ENCODE measurements around the gene PKIG. TPM values are rescaled to one million over a fixed set of nuclear protein-coding genes. Genes with fewer than 3 reads are reported as not detected.

Gene PKIG
- total and polyA plus RNA-seq, 9 of the 15 experiments (the other 6 are each of a cell fraction or from before 2014, with no cell fraction given): 0.13 to 7.0 (median 4.7) TPM

DNA sequence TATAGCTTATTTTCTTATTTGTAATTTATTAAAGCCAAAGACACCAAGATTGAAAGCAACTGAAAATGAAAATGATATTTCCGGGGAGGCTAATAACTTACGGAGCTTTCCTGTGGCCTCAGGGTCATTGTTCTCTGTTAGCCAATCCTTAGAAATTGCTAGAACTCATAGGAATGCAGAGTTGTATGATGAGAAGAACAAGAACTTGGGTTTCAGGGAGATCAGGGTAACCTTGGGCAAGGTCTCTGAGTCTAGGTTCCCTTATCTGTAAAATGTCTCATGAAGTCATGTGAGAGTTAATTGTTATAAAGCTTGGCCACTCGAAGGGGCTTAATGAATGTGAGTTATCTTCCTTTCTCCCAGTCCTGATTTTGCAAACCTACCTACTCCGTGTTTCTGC lies 40.4 kb upstream of the PKIG start:
- DNase-seq (ENCODE audit: extremely low read depth in 1 of 4, low spot score in 3 of 4): no peak
- H3K9ac ChIP-seq (ENCODE audit: insufficient read depth in 1 of 2, low read depth in 2 of 2, low read length in 2 of 2): no peak overlapping the region
- in situ Hi-C loops (cut with MboI) (no loop called here), intact Hi-C loops (cut with micrococcal nuclease) (no loop called here)
- BruUV-seq (replicated peaks): no TSS peak
- 45% methylated on average over 4 of the region's 4 CpGs for whole genome bisulfite sequencing (ENCODE audit: insufficient coverage, low coverage, missing lambda C conversion rate)
- H3K36me3 ChIP-seq (ENCODE audit: control insufficient read depth, insufficient read depth, low read length): no peaks in the 10 kb centered on the region
- no peak overlapping the region for H3K27ac ChIP-seq (ENCODE audit: extremely low read depth, low read depth, low read length)
- CTCF ChIA-PET (ENCODE audit: low intra/inter-chr PET ratio): no interaction called here
- peaks cover 3 to 14% of the 10 kb centered on the region in 2 experiments; a peak in 3 of 5 replicates for H3K4me1 ChIP-seq (replicated peaks in 1 of 2; ENCODE audit: control insufficient read depth in 2 of 2, insufficient read depth in 2 of 2, low read length in 2 of 2)
- peak overlapping the region; percentile 47; the same call in 1 of the 2 replicates for H2AFZ ChIP-seq (ENCODE audit: low read depth, low read length)
- no peak for FAIRE-seq
- no peaks in the 10 kb centered on the region for H3K9me3 ChIP-seq (replicated peaks; ENCODE audit: control insufficient read depth, insufficient read depth, low read depth, low read length)
- no peaks in the 10 kb centered on the region for H4K20me1 ChIP-seq (replicated peaks; ENCODE audit: control insufficient read depth, insufficient read depth, low read length)
- no peaks in the 10 kb centered on the region for H3K9me1 ChIP-seq (ENCODE audit: control insufficient read depth, insufficient read depth, low read length)
- no peak for ATAC-seq
- H3K4me3 ChIP-seq: no peak overlapping the region
- POLR2A ChIA-PET: interaction anchor here (1.1 kb wide), 1 partner anchor 12 kb away, joined by 3 read pairs; no protein-coding TSS in a partner anchor
- no peak overlapping the region for H3K4me2 ChIP-seq (ENCODE audit: insufficient read depth, low read length)
- H3K79me2 ChIP-seq (ENCODE audit: control insufficient read depth, insufficient read depth, low read length): no peaks in the 10 kb centered on the region
- no peaks in the 10 kb centered on the region for H3K27me3 ChIP-seq (ENCODE audit: control insufficient read depth in 2 of 2, insufficient read depth in 2 of 2, low read length in 2 of 2)
- TF ChIP-seq ADNP (tag; IDR thresholded peaks at IDR 0.05) (peak; percentile 25; the same call in 1 of the 2 replicates), SAP30 (IDR thresholded peaks at IDR 0.05; ENCODE audit: borderline replicate concordance, insufficient read depth, low read depth, low read length, poor library complexity, severe bottlenecking) (no peak), SOX6 (IDR thresholded peaks at IDR 0.05) (0 out of 2 replicates have a peak, but pooled peaks have one; percentile 34), VEZF1 (CRISPR knock-in tag; IDR thresholded peaks at IDR 0.05) (no peak)

All from K562 (cell line).